Mucosa of descending colon (tissue), 3 donors: Measurements from ENCODE around the gene DNAJA3. TPM values are rescaled to one million over a fixed set of nuclear protein-coding genes. Genes with fewer than 3 reads are reported as not detected.

Source experiments
- ATAC-seq: fragments of 200-7000 bp; cut with Tn5 transposase; one replicate; pipeline ENCODE4 v1.9.1; 2020; ENCODE audit warnings: mild to moderate bottlenecking, moderate library complexity
- DNase-seq, 3 donors: peaks; one replicate each; pipeline ENCODE4 v3.0.0-alpha.2; 2020
- H3K36me3 ChIP-seq: fragments of 200-600 bp; one replicate; pipeline ENCODE4 v1.8.0; 2021; ENCODE audit warnings: low read depth, mild to moderate bottlenecking
- H3K4me1 ChIP-seq: fragments of 200-600 bp; one replicate; pipeline ENCODE4 v1.8.0; 2021; ENCODE audit warnings: low read depth, mild to moderate bottlenecking
- H3K4me3 ChIP-seq: fragments of 200-600 bp; one replicate; pipeline ENCODE4 v1.8.0; 2021; ENCODE audit warnings: mild to moderate bottlenecking
- H3K9me3 ChIP-seq: fragments of 200-600 bp; one replicate; pipeline ENCODE4 v1.8.0; 2021; ENCODE audit warnings: mild to moderate bottlenecking
- CTCF ChIP-seq: fragments of 200-600 bp; IDR thresholded peaks from one replicate; pipeline ENCODE4 v1.8.0; 2022; ENCODE audit warnings: antibody characterized with exemption, mild to moderate bottlenecking
- intact Hi-C, 2 donors: fragments of 100-400 bp; cut with DNase I in 1 of 2; cut with micrococcal nuclease in 1 of 2; formaldehyde crosslinking; loops; one replicate each; pipeline versions ENCODE4 v1.11.0 to v1.11.1; 2022; cut with DNase I, micrococcal nuclease
- total RNA-seq, 3 donors: library from RNA; stranded (reverse); fragmentation: NEBNext Ultra II Directional in 2 of 3; extraction: Animal tissue kit (Norgen Biotek cat#: 25700) in 2 of 3; gene quantifications; one replicate each; pipeline versions ENCODE4 v1.2.1 to v1.2.4, GENCODE V29; 2021 to 2023
- donor health status: DM: no; HTN: no; CAD: no; lungs with moderate emphysema.
- donor health status: DM: no; HTN: no; CAD: no.
- donor health status: DM: no; HTN: yes; CAD: no.

The DNAJA3 gene
- total RNA-seq, 3 donors from 2014 or later: 47.0 to 58.3 (median 54.8) TPM

- no peak for TF ChIP-seq CTCF
- intact Hi-C loops: no loop called here
- Histone ChIP-seq H3K4me1 (no peaks in the 10 kb centered on the region), H3K36me3 (no peaks in the 10 kb centered on the region), H3K4me3 (no peak overlapping the region), H3K9me3 (no peaks in the 10 kb centered on the region)
- no peak for ATAC-seq
- no peak for DNase-seq
These were observed 36.4 kb upstream of the DNAJA3 start for GRCh38 chr16:4389051-4389955.

GRCh38 chr16:4390266-4391260, 35.1 kb upstream of the DNAJA3 start:
- intact Hi-C loops: no loop called here
- no peak overlapping the region for H3K4me3 ChIP-seq
- H3K36me3 ChIP-seq: no peaks in the 10 kb centered on the region
- no peak for ATAC-seq
- no peaks in the 10 kb centered on the region for H3K4me1 ChIP-seq
- no peak for DNase-seq
- no peak for TF ChIP-seq CTCF
- no peaks in the 10 kb centered on the region for H3K9me3 ChIP-seq

- no peaks in the 10 kb centered on the region for H3K9me3 ChIP-seq
- no peak for ATAC-seq
- H3K36me3 ChIP-seq: no peaks in the 10 kb centered on the region
- no peak for TF ChIP-seq CTCF
- H3K4me3 ChIP-seq: no peak overlapping the region
- no peaks in the 10 kb centered on the region for H3K4me1 ChIP-seq
- peak in 1 of 3 donors; percentile 39 for DNase-seq
- intact Hi-C loops: no loop called here
These were observed 33.9 kb upstream of the DNAJA3 start for GRCh38 chr16:4391631-4392381.

- ATAC-seq (peak; percentile 10), DNase-seq (peak in 1 of 3 donors; percentile 60)
- no peak overlapping the region for H3K4me3 ChIP-seq
- intact Hi-C loops: no loop called here
- no peaks in the 10 kb centered on the region for H3K9me3 ChIP-seq
- H3K4me1 ChIP-seq: no peaks in the 10 kb centered on the region
- H3K36me3 ChIP-seq: no peaks in the 10 kb centered on the region
- no peak for TF ChIP-seq CTCF
These were observed 33.1 kb upstream of the DNAJA3 start for GRCh38 chr16:4392382-4393239.
